CD14-positive monocyte (primary cell): ENCODE results near the gene SGMS1. TPM values are rescaled to one million over a fixed set of nuclear protein-coding genes. Genes with fewer than 3 reads are reported as not detected.

Experiments used
- DNase-seq, 3 donors: peaks; one replicate each; pipeline ENCODE4 v3.0.0-alpha.2; 2011 to 2022
- H2AFZ ChIP-seq: 2 replicates; pipeline ENCODE4 v1.6.0; 2012; ENCODE audit warnings: mild to moderate bottlenecking, low read depth, low read length, inconsistent platforms; ENCODE audit not compliant: insufficient read depth, poor library complexity, severe bottlenecking
- H3K27ac ChIP-seq, 2 donors: 1 replicate in 1 of 2; 2 replicates in 1 of 2; pipeline ENCODE4 v1.5.1; 2012 to 2013; ENCODE audit warnings: low read length in 2 of 2, control low read depth in 1 of 2, inconsistent platforms in 1 of 2, low read depth in 1 of 2, mild to moderate bottlenecking in 1 of 2
- H3K27me3 ChIP-seq, 2 donors: one replicate each; pipeline versions ENCODE4 v1.6.0 to v1.6.1; 2011 to 2013; ENCODE audit warnings: low read length in 2 of 2; ENCODE audit not compliant: control insufficient read depth in 2 of 2, insufficient read depth in 2 of 2
- H3K36me3 ChIP-seq, 2 donors: replicated peaks in 1 of 2; 1 replicate in 1 of 2; 2 replicates in 1 of 2; pipeline versions ENCODE4 v1.5.1 to v1.6.1; 2012 to 2013; ENCODE audit warnings: low read length in 2 of 2, control low read depth in 1 of 2, inconsistent platforms in 1 of 2, mild to moderate bottlenecking in 1 of 2; ENCODE audit not compliant: insufficient read depth in 2 of 2, control insufficient read depth in 1 of 2
- H3K4me1 ChIP-seq, 2 donors: 1 replicate in 1 of 2; 2 replicates in 1 of 2; pipeline versions ENCODE4 v1.5.1 to v1.6.1; 2012 to 2013; ENCODE audit warnings: low read length in 2 of 2, control low read depth in 1 of 2, inconsistent platforms in 1 of 2, mild to moderate bottlenecking in 1 of 2, moderate library complexity in 1 of 2; ENCODE audit not compliant: insufficient read depth in 2 of 2, control insufficient read depth in 1 of 2
- H3K4me2 ChIP-seq: replicated peaks from 2 replicates; pipeline ENCODE3; 2012; ENCODE audit warnings: low read length, moderate library complexity, mild to moderate bottlenecking; ENCODE audit not compliant: poor library complexity, severe bottlenecking; ENCODE audit errors: extremely low read depth
- H3K4me3 ChIP-seq, 3 experiments: fragments of 200-600 bp in 1 of 3; sonication (generic) in 1 of 3; replicated peaks in 1 of 3; 1 replicate in 2 of 3; 2 replicates in 1 of 3; pipeline ENCODE4 v1.5.1; 2011 to 2013; ENCODE audit warnings: low read length in 3 of 3, mild to moderate bottlenecking in 3 of 3, control low read depth in 2 of 3, low read depth in 2 of 3, inconsistent platforms in 1 of 3, moderate library complexity in 1 of 3
- H3K79me2 ChIP-seq: 2 replicates; pipeline ENCODE4 v1.6.0; 2012; ENCODE audit warnings: mild to moderate bottlenecking, control low read depth, inconsistent platforms, low read length, moderate library complexity; ENCODE audit not compliant: insufficient read depth
- H3K9ac ChIP-seq: 2 replicates; pipeline ENCODE4 v1.6.0; 2017; ENCODE audit warnings: low read length, mild to moderate bottlenecking; ENCODE audit not compliant: insufficient read depth, poor library complexity, severe bottlenecking
- H3K9me3 ChIP-seq, 2 donors: replicated peaks in 1 of 2; 1 replicate in 1 of 2; 2 replicates in 1 of 2; pipeline versions ENCODE4 v1.5.1 to v1.6.1; 2012 to 2013; ENCODE audit warnings: low read length in 2 of 2, control low read depth in 1 of 2; ENCODE audit not compliant: control insufficient read depth in 1 of 2, insufficient read depth in 1 of 2
- H4K20me1 ChIP-seq: 2 replicates; pipeline ENCODE4 v1.6.0; 2012; ENCODE audit warnings: mild to moderate bottlenecking, low read length, control low read depth, moderate library complexity; ENCODE audit not compliant: insufficient read depth
- H3K27ac Mint-ChIP-seq, 7 donors: one replicate each; pipeline ENCODE4 v1.8.0; 2020; ENCODE audit warnings: mild to moderate bottlenecking in 7 of 7, mixed read lengths in 7 of 7, moderate library complexity in 6 of 7, inconsistent platforms in 2 of 7
- H3K27me3 Mint-ChIP-seq, 3 donors: one replicate each; pipeline ENCODE4 v1.8.0; 2021 to 2022; ENCODE audit warnings: low read depth in 3 of 3, mild to moderate bottlenecking in 3 of 3, mixed read lengths in 3 of 3, moderate library complexity in 3 of 3, inconsistent platforms in 1 of 3
- H3K36me3 Mint-ChIP-seq, 2 donors: one replicate each; pipeline ENCODE4 v1.8.0; 2020; ENCODE audit warnings: mixed read lengths in 2 of 2, inconsistent platforms in 1 of 2, mild to moderate bottlenecking in 1 of 2
- H3K4me1 Mint-ChIP-seq: one replicate; pipeline ENCODE4 v1.8.0; 2020; ENCODE audit warnings: mild to moderate bottlenecking, mixed read lengths
- H3K4me3 Mint-ChIP-seq, 2 donors: one replicate each; pipeline ENCODE4 v1.8.0; 2020; ENCODE audit warnings: mild to moderate bottlenecking in 2 of 2, mixed read lengths in 2 of 2, moderate library complexity in 1 of 2
- H3K9me3 Mint-ChIP-seq, 7 donors: one replicate each; pipeline ENCODE4 v1.8.0; 2020 to 2022; ENCODE audit warnings: mixed read lengths in 7 of 7, mild to moderate bottlenecking in 6 of 7, moderate library complexity in 6 of 7, inconsistent platforms in 2 of 7
- WGBS: methylation state at CpG from one replicate; pipeline ENCODE4 v1.1.5; 2013; ENCODE audit warnings: missing lambda C conversion rate; ENCODE audit not compliant: insufficient coverage; 5-methylcytosine and 5-hydroxymethylcytosine counted together
- intact Hi-C, 2 donors: fragments of 100-400 bp; cut with micrococcal nuclease; formaldehyde crosslinking; loops; one replicate each; pipeline versions ENCODE4 v1.15.0 to v1.15.1; 2023
- polyA plus RNA-seq, 3 donors: library from polyadenylated mRNA; depleted of rRNA in 1 of 3; unstranded in 2 of 3; stranded (reverse) in 1 of 3; fragments of 300-500 nt in 2 of 3; fragments of >200 nt in 1 of 3; fragmentation: Illumina TruSeq in 2 of 3; gene quantifications; 1 replicate in 2 of 3; 2 replicates in 1 of 3; pipeline ENCODE4 v1.2.3, GENCODE V29; 2012 to 2021
- TF ChIP-seq, protein P1 (sequence below): fragments of 200-600 bp; IDR thresholded peaks from one replicate; pipeline ENCODE4 v1.8.0; 2022; ENCODE audit warnings: antibody characterized with exemption, mild to moderate bottlenecking

Gene SGMS1
- polyA plus RNA-seq, 3 donors = 19.5 to 20.6 (median 20.4) TPM

DNA sequence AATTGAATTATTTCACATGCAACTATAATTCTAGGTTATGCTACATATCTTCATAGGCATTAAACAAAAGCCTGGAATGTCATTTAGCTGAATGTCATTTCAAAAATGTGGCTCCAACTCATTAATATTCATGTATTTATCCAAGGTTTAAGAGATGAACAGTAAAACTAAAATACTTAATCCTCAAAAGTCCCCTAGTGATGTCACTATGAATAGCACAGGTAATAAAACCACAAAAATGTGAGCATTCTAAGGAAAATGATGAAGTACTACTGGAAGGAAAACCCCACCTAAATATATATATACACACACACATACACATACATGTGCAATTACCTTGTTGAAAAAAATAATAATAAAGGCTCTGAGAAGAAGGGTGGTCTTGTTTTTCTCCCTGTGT, 218.0 kb downstream of the SGMS1 start:
- Mint-ChIP-seq H3K27me3 (no peaks in the 10 kb centered on the region), H3K9me3 (peaks cover 0 to 10% (median 4%) of the 10 kb centered on the region in 7 donors), H3K4me3 (no peak overlapping the region), H3K4me1 (peaks cover 30% of the 10 kb centered on the region), H3K36me3 (peaks cover 14 to 25% of the 10 kb centered on the region in 2 donors), H3K27ac (no peak overlapping the region)
- Histone ChIP-seq H3K36me3 (peaks cover 0 to 4% of the 10 kb centered on the region in 2 donors), H3K4me1 (peaks cover 9 to 17% of the 10 kb centered on the region in 2 donors), H3K4me3 (no peak overlapping the region), H3K9ac (no peak overlapping the region), H3K9me3 (peaks cover 0 to 8% of the 10 kb centered on the region in 2 donors), H3K27me3 (no peaks in the 10 kb centered on the region), H3K4me2 (no peak overlapping the region), H3K79me2 (peaks cover 99% of the 10 kb centered on the region), H4K20me1 (peaks cover 99% of the 10 kb centered on the region), H3K27ac (no peak overlapping the region), H2AFZ (no peak overlapping the region)
- no peak for DNase-seq
- TF ChIP-seq, protein P1, sequence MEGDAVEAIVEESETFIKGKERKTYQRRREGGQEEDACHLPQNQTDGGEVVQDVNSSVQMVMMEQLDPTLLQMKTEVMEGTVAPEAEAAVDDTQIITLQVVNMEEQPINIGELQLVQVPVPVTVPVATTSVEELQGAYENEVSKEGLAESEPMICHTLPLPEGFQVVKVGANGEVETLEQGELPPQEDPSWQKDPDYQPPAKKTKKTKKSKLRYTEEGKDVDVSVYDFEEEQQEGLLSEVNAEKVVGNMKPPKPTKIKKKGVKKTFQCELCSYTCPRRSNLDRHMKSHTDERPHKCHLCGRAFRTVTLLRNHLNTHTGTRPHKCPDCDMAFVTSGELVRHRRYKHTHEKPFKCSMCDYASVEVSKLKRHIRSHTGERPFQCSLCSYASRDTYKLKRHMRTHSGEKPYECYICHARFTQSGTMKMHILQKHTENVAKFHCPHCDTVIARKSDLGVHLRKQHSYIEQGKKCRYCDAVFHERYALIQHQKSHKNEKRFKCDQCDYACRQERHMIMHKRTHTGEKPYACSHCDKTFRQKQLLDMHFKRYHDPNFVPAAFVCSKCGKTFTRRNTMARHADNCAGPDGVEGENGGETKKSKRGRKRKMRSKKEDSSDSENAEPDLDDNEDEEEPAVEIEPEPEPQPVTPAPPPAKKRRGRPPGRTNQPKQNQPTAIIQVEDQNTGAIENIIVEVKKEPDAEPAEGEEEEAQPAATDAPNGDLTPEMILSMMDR = no peak
- intact Hi-C loops = no loop called here

DNA sequence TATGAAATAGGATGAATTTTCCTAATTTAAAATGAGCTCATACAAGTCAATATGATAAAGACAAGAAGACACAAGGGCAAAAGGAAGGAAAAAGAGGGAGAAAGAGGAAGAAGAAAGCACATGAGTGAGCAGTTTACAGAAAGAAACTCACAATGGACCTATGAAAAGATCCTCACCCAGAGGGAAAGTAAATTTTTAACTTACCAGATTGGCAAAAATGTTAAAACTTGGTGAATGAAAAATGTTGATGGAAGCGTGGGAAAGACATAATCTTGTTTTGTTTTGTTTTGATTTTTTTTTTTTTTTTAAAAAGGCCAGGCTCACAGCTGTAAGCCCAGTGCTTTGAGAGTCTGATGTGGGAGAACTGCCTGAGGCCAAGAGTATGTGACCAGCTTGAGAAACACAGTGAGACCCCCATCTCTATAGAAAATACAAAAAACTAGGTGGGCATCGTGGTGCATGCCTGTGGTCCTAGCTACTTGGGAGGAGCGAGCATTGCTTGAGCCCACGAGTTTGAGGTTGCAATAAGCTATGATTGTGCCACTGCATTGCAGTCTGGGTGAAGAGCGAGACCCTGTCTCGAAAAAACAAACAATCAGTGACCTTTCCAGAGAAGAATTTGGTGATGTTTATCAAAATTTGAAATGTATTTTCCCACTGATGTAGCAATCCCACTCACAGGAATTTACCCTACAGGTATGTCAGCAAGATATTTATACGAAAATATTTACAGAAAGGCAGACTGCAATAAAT, 219.6 kb downstream of the SGMS1 start:
- Histone ChIP-seq H3K4me3 (no peak overlapping the region), H3K9ac (no peak overlapping the region), H4K20me1 (peaks cover 98% of the 10 kb centered on the region), H3K9me3 (peaks cover 0 to 8% of the 10 kb centered on the region in 2 donors), H3K36me3 (peaks cover 0 to 4% of the 10 kb centered on the region in 2 donors), H2AFZ (no peak overlapping the region), H3K79me2 (peaks cover 98% of the 10 kb centered on the region), H3K27ac (no peak overlapping the region), H3K4me2 (no peak overlapping the region), H3K4me1 (peaks cover 7 to 13% of the 10 kb centered on the region in 2 donors), H3K27me3 (no peaks in the 10 kb centered on the region)
- TF ChIP-seq, protein P1 = no peak
- Mint-ChIP-seq H3K36me3 (peaks cover 10 to 25% of the 10 kb centered on the region in 2 donors), H3K9me3 (peaks cover 0 to 10% (median 4%) of the 10 kb centered on the region in 7 donors), H3K4me3 (no peak overlapping the region), H3K27me3 (no peaks in the 10 kb centered on the region), H3K4me1 (peaks cover 23% of the 10 kb centered on the region), H3K27ac (peak overlapping the region in 2 of 7 donors; percentile 46 to 66)
- 100% methylated on average over 3 of the region's 7 CpGs for WGBS
- intact Hi-C loops = no loop called here
- no peak for DNase-seq
